ENCODE measurements around the gene GLI1. TPM values are rescaled to one million over a fixed set of nuclear protein-coding genes. Genes with fewer than 3 reads are reported as not detected.

GLI1 gene
- polyA plus RNA-seq, 1 donor from 2014 or later, result 4.2 TPM

GRCh38 chr12:57446292-57446960 lies 13.2 kb upstream of the GLI1 start (continued):
- TF ChIP-seq MXI1 (conservative IDR thresholded peaks at IDR 0.05; ENCODE audit: poor library complexity, severe bottlenecking) (no peak), SMC3 (conservative IDR thresholded peaks at IDR 0.05; ENCODE audit: poor library complexity) (no peak)

- H3K27ac ChIP-seq (ENCODE audit: low read length), result no peak overlapping the region
- H3K36me3 ChIP-seq (ENCODE audit: insufficient read depth, low read length), result no peaks in the 10 kb centered on the region
- H3F3A ChIP-seq (ENCODE audit: insufficient read depth, low read length, poor library complexity, severe bottlenecking), result no peaks in the 10 kb centered on the region
- no peak overlapping the region for H2AFZ ChIP-seq (ENCODE audit: low read depth, low read length)
- no peak overlapping the region for H3K4me2 ChIP-seq (ENCODE audit: low read length)
- H3K9ac ChIP-seq (ENCODE audit: low read length), result no peak overlapping the region
- H3K27me3 ChIP-seq (ENCODE audit: insufficient read depth, low read depth, low read length), result no peaks in the 10 kb centered on the region
- H3K4me3 ChIP-seq (ENCODE audit: low read length), result no peak overlapping the region
- no peaks in the 10 kb centered on the region for H3K9me2 ChIP-seq (ENCODE audit: insufficient read depth, low read length)
- TF ChIP-seq POLR2AphosphoS5 (IDR thresholded peaks at IDR 0.05) (no peak), TAF1 (IDR thresholded peaks at IDR 0.05; ENCODE audit: low read depth) (no peak), SMC3 (conservative IDR thresholded peaks at IDR 0.05; ENCODE audit: poor library complexity) (no peak)
- H3K9me3 ChIP-seq (ENCODE audit: low read length), result no peaks in the 10 kb centered on the region
- H3K79me2 ChIP-seq (replicated peaks; ENCODE audit: insufficient read depth, low read length), result no peaks in the 10 kb centered on the region
- H4K20me1 ChIP-seq (ENCODE audit: insufficient read depth), result no peaks in the 10 kb centered on the region
Observed at GRCh38 chr12:57448669-57449068, 10.9 kb upstream of the GLI1 start.

GRCh38 chr12:57449375-57449774 lies 10.2 kb upstream of the GLI1 start:
- no peak overlapping the region for H3K9ac ChIP-seq (ENCODE audit: low read length)
- no peaks in the 10 kb centered on the region for H3F3A ChIP-seq (ENCODE audit: insufficient read depth, low read length, poor library complexity, severe bottlenecking)
- H3K4me3 ChIP-seq (ENCODE audit: low read length), result no peak overlapping the region
- H3K9me3 ChIP-seq (ENCODE audit: low read length), result no peaks in the 10 kb centered on the region
- H3K27me3 ChIP-seq (ENCODE audit: insufficient read depth, low read depth, low read length), result no peaks in the 10 kb centered on the region
- H4K20me1 ChIP-seq (ENCODE audit: insufficient read depth), result no peaks in the 10 kb centered on the region
- TF ChIP-seq SMC3 (conservative IDR thresholded peaks at IDR 0.05; ENCODE audit: poor library complexity) (no peak), POLR2AphosphoS5 (IDR thresholded peaks at IDR 0.05) (no peak)
- H3K36me3 ChIP-seq (ENCODE audit: insufficient read depth, low read length), result no peaks in the 10 kb centered on the region
- no peaks in the 10 kb centered on the region for H3K79me2 ChIP-seq (replicated peaks; ENCODE audit: insufficient read depth, low read length)
- H3K27ac ChIP-seq (ENCODE audit: low read length), result no peak overlapping the region
- no peaks in the 10 kb centered on the region for H3K9me2 ChIP-seq (ENCODE audit: insufficient read depth, low read length)
- H2AFZ ChIP-seq (ENCODE audit: low read depth, low read length), result no peak overlapping the region
- H3K4me2 ChIP-seq (ENCODE audit: low read length), result no peak overlapping the region

- Histone ChIP-seq H3F3A (ENCODE audit: insufficient read depth, low read length, poor library complexity, severe bottlenecking) (no peaks in the 10 kb centered on the region), H3K27me3 (ENCODE audit: insufficient read depth, low read depth, low read length) (no peaks in the 10 kb centered on the region), H3K36me3 (ENCODE audit: insufficient read depth, low read length) (no peaks in the 10 kb centered on the region), H2AFZ (ENCODE audit: low read depth, low read length) (no peak overlapping the region), H3K9me3 (ENCODE audit: low read length) (no peaks in the 10 kb centered on the region), H4K20me1 (ENCODE audit: insufficient read depth) (no peaks in the 10 kb centered on the region), H3K4me3 (ENCODE audit: low read length) (no peak overlapping the region), H3K9me2 (ENCODE audit: insufficient read depth, low read length) (no peaks in the 10 kb centered on the region), H3K27ac (ENCODE audit: low read length) (no peak overlapping the region), H3K4me2 (ENCODE audit: low read length) (no peak overlapping the region), H3K79me2 (replicated peaks; ENCODE audit: insufficient read depth, low read length) (no peaks in the 10 kb centered on the region), H3K9ac (ENCODE audit: low read length) (no peak overlapping the region)
- no peak for TF ChIP-seq CTCF (IDR thresholded peaks at IDR 0.05; ENCODE audit: poor library complexity, severe bottlenecking)
- TF ChIP-seq EP300 (conservative IDR thresholded peaks at IDR 0.05; ENCODE audit: poor library complexity, severe bottlenecking), result no peak
- TF ChIP-seq REST (IDR thresholded peaks at IDR 0.05; ENCODE audit: borderline replicate concordance), result no peak
- no peak for TF ChIP-seq MXI1 (conservative IDR thresholded peaks at IDR 0.05; ENCODE audit: poor library complexity, severe bottlenecking)
- TF ChIP-seq RAD21 (conservative IDR thresholded peaks at IDR 0.05), result no peak
- TF ChIP-seq SMC3 (conservative IDR thresholded peaks at IDR 0.05; ENCODE audit: poor library complexity), result no peak
- TF ChIP-seq POLR2AphosphoS5 (IDR thresholded peaks at IDR 0.05), result no peak
Observed at GRCh38 chr12:57450057-57450456, 9.5 kb upstream of the GLI1 start.

Measured in neural cell (in vitro differentiated cells).